HG03064 (cell line): ENCODE measurements around the gene CYP2E1.
"Not testable (repeated sequence)": the region's sequence is repeated elsewhere in the genome, so short reads cannot be mapped to it uniquely, and the experiment has no call there.

Source experiments
- ATAC-seq: cut with Tn5 transposase; IDR thresholded peaks from one replicate; pipeline ENCODE4 v1.9.1; 2021; ENCODE audit warnings: low read depth; ENCODE audit not compliant: unreplicated experiment

Gene CYP2E1

DNA sequence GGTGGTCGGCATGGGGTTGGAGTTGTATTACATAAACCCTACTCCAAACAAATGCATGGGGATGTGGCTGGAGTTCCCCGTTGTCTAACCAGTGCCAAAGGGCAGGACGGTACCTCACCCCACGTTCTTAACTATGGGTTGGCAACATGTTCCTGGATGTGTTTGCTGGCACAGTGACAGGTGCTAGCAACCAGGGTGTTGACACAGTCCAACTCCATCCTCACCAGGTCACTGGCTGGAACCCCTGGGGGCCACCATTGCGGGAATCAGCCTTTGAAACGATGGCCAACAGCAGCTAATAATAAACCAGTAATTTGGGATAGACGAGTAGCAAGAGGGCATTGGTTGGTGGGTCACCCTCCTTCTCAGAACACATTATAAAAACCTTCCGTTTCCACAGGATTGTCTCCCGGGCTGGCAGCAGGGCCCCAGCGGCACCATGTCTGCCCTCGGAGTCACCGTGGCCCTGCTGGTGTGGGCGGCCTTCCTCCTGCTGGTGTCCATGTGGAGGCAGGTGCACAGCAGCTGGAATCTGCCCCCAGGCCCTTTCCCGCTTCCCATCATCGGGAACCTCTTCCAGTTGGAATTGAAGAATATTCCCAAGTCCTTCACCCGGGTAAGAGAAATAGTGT, at the start of gene CYP2E1:
Gene CYP2E1, plus strand, starts transcription at position 407 of the 632 bp plus-strand sequence. Its CDS starts 33 bp downstream, at position 440.
- no peak for ATAC-seq

DNA sequence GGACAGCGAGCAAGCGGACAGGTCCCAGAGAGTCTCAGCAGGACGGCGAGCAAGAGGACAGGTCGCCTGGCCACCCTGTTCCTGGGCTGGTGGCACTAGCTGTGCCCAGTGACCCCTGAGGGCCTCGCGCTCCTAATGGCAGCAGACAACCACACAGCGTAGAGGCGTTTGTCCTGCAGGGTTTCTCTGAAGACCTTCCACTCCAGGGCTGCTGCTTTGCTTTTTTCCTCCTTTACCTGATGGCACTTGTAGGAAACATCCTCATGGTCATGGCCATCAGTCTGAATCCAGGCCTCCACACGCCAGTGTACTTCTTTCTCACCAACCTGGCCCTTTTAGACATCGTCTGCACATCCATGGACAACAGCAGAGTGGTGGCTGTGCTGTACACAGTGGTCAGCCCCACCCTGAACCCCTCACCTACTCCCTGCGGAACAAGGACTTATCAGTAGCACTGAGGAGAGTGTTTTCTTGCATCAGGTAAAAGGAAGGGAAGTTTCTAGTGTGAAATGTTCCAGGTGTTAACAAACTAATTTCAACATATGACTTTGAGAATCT, 46.0 kb upstream of the CYP2E1 start:
- no peak for ATAC-seq

DNA sequence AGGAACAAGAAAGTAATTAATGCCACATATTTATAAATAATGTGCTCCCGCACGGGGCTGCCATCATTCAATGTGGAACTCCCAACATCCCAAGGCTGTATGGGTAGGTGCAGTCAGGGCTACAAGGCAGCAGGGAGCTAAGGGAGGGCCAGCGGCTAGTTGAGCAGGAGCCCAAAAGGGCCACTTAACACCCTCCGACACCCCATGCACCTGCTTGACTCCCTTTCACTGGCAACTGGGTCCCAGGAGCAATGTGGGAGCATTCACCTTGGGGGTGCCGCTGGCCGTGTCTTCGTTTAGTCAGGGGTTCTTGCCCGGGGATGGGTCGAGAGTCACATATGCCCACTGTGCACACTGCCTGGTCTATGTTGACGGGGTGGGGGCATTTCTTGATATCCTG, 45.5 kb upstream of the CYP2E1 start:
- no peak for ATAC-seq

DNA sequence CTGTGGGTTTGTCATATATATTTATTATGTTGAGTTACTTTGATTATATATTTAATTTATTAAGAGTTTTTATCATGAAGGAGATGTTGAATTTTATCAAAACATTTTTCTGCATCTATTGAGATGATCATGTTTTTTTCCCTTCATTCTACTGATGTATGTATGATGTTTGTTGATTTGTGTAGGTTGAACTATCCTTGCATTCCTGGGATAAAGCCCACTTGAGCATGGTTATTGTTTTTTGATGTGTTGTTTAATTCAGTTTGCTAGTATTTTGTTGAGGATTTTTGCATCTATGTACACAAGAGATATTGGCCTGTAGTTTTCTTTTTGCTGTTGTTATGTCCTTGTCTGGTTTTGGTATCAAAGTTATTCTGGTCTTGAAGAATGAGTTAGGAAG, 42.3 kb upstream of the CYP2E1 start:
- no peak for ATAC-seq

DNA sequence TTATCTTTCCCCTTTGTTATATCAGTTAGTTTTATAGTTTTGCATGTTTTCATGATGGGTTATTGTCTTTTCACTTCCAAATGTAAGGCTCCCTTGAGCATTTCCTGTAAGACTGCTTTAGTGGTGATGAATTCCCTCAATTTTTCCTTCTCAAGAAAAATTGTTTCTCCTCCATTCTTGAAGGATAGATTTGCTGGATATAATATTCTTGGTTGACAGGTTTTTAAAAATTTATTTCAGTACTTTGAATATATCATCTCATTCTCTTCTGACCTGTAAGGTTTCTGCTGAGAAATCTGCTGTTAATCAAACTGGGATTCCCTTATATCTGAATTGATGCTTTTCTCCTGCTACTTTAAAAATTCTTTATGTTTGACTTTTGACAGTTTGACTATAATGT, 40.1 kb upstream of the CYP2E1 start:
- no peak for ATAC-seq

DNA sequence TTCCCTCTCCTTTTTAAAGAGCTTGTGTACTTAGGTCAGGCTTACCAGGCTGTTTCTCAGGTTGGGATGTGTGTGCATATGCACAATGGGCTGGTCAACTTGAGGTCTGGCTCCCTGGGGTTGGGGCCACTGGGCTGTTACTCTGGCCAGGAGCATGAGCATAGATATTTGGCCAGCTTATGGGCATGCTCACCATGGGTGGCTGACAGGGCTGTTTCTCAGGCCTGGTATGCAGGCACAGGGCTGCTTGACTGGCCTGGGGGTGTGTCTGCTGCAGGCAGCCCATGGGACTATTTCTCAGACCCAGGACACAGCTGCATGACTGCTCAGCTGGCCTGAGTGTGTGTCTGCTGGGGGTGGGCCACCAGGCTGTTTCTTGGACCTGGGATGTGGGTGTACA, 38.8 kb upstream of the CYP2E1 start:
- ATAC-seq: no peak

DNA sequence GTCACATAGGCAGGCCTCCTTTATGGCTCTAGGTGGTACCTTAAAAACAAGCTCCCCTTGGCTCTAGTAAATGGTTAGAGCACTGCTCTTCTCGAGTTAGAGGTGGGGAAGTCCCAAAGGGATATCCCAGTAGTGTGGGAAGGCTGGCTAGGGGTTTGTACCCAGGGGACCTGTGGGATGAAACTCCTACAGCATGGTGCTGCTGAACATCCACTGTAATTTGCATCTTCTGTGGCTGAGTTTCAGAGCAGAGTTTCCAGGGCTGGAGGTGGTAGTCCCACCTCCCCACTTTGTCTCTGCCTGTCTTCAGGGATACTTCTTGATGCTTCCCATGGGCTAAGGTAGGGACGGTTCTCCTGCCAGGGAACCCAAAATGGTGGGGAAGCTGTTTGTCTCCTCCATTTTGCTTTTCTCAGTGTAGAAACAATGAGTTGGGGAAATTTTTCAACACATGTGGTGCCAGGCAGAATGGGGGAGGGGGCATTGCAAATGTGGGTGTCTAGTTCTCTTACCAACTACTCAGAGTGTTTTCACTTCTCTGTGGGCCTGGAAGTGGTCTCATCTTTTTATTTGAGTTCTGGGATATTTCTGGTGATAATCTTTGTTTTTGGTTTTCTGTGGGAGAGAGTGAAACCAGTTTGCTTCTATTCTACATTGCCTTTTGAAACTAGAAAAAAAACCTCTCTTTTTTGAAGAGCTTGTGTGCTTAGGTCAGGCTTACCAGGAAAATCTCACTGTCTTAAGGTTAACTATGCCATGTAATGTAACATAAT, 37.2 kb upstream of the CYP2E1 start:
- peak; percentile 78 for ATAC-seq

DNA sequence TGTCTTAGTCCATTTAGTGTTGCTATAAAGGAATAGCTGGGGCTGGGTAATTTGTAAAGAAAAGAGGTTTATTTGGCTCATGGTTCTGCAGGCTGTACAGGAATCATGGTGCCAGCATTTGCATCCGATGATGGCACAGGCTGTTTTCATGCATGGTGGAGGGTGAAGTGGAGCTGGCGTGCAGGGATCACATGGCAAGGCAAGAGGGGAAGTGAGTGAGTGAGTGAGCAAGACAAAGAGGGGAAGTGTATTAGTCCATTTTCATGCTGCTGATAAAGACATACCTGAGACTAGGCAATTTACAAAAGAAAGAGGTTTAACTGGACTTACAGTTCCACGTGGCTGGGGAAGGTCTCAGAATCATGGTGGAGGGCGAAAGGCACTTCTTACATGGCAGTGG, 33.6 kb upstream of the CYP2E1 start:
- not testable (repeated sequence) for ATAC-seq

DNA sequence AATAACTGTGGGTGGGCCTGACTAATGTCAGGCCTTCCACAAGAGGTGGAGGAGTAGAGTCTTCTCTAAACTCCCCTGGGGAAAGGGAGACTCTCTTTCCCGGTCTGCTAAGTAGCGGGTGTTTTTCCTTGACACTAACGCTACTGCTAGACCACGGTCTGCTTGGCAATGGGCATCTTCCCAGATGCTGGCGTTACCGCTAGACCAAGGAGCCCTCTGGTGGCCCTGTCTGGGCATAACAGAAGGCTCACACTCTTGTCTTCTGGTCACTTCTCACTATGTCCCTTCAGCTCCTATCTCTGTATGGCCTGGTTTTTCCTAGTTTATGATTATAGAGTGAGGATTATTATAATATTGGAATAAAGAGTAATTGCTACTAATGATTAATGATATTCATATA, 29.8 kb upstream of the CYP2E1 start:
- not testable (repeated sequence) for ATAC-seq

DNA sequence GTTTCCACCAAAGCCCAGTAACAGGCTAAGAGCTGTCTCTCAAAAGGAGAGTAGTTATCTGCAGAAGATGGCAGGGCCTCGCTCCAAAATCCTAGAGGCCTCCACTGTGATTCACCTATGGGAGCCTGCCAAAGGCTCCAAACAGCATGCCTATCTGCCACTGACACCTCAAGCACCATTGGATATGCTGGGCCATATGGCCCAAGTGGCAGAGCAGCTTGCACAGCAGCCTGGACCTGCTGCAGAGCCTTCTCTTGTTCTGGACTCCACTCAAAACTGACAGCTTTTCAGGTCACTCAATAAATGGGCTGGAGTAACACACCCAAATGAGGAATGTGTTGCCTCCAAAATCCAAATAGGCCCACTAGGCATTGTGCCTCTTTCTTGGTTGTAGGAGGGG, 28.0 kb upstream of the CYP2E1 start:
- ATAC-seq: not testable (repeated sequence)

DNA sequence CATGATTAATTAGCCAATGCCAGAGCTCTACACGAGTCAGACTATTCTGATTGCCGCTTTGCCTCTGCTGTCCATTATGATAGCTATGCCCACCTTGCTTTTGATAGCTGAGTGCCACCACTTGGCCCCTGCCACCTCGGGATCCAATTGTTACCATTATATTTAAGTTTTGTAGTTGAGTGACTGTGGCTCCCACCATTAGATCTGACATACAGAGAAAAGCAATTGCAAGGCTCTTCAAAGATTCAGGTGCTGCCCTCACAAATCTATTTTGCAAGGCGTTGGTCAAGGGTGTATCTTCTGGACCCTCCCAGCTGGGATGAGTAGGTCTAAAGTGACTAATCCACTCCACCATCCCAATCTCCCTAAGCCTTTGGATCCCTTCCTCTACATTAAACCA, 26.3 kb upstream of the CYP2E1 start:
- not testable (repeated sequence) for ATAC-seq

DNA sequence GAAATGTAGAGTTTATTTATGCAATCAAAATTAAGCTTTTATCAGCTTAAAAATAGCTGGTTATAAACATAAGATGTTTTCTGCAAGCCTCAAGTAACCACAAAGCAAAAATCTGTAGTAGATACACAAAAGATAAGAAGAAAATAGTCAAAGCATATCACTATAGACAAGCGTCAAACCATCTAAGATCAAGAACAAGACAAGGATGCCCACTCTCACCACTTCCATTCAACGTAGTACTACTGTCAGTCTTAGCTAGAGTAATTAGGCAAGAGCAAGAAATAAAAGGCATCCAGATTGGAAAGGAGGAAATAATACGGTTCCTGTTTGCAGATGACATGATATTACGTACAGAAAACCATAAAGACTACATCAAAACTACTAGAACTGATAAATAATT, 17.5 kb upstream of the CYP2E1 start:
- ATAC-seq: no peak

DNA sequence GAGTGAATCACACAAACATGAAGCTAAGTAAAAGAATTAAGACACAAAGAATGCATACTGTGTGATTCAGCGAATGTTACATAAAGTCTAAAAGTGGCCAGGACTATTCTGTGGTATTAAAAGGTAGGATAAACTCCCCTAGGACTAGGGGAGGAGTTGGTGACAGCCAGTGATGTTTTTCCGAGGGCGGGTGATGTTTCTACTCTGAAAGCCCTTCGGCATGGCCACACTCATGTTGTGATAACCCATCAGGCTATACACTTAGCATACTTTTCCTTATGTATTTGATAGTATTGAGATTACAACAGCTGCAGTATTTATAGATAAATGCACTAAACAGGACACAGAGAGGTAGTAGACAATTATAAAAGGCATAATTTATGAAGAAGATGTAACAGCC, 15.8 kb upstream of the CYP2E1 start:
- ATAC-seq: no peak

DNA sequence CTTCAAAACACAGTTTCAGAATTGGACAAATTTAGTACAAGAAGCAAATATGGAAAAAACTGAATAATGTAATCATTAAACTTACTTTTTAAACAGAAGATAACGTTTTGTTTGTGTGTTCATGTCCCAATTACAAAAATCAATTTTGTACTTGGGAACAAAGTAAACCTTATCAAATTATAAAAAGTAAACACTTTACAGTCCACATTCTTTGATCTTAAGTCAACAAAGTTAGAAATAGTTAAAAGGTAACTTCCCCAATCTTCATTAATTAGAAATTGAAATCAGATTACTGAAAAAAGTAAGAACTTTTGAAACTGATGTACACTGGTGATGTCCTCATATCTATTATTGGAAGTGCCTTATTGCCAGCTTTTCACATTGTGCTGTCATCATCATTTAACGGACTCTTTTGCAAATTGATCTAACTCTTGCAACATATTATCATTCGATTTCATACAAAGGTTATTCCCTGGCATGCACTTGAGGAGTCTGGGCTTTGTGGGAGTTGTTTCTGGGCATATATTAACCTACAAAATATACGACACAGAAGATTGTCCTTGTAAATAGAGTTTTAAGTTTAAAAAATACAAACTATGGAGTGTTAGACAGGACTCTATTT, 15.1 kb upstream of the CYP2E1 start:
- no peak for ATAC-seq

DNA sequence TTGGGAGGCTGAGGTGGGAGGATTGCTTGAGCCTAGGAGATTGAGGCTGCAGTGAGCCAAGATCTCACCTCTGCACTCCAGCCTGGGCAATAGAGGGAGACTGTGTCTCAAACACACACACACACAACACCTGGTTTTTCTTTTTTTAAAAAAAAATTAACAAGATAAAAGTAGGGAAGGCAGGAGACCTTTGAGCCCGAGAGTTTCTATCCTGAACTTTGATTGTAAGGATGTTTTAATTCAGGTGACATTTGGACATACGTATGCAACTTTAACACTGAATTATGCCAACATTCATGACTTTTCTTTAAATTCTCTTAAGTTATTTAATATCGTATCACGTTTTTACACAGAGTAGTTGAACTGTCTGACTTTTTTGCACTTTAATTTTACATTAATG, 11.7 kb upstream of the CYP2E1 start:
- no peak for ATAC-seq

DNA sequence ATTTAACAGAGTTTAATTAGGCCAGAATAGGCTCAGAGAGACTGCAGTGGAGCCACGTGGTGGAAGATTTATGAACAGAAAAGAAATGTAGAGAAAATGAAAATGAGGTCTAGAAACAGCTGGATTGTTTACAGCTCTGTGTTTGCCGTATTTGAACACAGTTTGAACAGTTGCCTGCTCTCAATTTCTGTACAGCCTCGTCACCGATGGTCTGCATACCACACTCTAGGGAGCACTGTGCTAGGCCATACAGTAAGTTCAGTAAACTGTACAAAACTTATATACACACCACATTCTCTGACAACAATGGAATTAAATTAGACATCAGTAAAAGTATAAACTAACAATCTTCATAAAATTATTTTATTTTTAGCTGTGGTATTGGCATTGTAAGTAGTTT, 11.1 kb upstream of the CYP2E1 start:
- ATAC-seq: no peak

DNA sequence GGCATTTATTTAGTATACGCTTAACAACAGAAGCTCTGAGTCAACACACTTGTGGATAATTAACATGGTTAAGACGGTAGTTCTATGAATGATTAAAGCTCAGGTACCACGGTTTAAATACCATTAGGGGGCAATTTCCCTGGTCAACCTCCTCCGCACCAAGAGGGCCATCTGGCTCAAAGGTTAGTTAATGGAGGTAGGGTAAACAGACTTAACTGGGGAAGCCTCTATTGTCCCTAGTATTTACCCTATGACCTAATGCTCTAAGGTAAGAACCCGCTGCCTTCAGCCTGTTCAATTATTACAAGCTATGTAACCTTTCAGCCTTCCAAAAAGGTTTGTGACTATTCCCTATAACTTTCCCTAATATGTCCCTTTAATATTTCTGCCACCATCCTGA, 8.6 kb upstream of the CYP2E1 start:
- ATAC-seq: not testable (repeated sequence)

DNA sequence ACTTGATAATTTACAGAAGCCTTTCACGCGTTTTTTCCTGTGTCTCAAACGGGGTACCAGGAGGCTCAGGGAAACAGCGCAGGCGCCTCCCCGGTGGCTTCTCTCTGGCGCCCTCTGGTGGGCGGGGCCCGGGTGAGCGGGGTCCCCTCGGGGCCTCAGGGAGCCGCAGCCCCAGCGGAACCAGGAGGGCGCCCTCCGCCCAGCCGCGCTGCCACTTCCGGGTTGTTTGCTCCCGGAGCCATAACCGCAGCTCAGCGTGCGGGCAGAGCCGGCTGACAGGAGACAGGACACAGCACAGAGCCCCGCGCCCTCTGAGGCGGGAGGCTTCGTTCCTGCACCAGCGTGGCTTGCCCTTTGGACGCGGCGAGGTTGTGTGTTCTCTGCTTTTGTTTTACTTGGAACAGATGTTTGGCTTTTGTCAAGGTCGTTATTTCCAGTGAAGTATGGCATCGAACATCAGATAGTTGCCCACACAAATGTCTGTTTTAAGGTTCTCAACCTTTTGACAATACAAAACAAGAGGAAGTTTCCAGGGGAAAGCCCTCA, 6.9 kb upstream of the CYP2E1 start:
- peak; percentile 94 for ATAC-seq

DNA sequence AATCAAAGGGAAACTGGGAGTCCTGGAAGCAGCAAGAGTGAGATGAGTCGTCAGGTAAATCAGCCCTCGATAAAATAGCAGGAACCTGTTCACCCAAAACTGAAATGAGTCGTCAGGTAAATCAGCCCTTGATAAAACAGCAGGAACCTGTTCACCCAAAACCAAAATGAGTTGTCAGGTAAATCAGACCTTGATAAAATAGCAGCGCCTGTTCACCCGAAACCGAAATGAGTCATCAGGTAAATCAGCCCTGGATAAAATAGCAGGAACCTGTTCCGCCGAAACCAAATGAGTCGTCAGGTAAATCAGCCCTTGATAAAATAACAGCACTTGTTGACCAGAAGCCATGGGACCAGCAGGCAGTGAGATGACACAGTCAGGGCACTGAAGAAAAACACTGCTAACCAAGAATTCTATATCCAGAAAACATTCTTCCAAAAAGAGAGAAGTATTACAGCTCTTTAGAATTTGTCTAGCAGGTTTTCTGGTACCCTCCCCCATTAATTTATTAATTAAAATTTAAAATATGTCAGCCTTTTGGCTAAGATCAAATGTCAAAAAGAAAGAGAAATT, 3.4 kb upstream of the CYP2E1 start:
- no peak for ATAC-seq

DNA sequence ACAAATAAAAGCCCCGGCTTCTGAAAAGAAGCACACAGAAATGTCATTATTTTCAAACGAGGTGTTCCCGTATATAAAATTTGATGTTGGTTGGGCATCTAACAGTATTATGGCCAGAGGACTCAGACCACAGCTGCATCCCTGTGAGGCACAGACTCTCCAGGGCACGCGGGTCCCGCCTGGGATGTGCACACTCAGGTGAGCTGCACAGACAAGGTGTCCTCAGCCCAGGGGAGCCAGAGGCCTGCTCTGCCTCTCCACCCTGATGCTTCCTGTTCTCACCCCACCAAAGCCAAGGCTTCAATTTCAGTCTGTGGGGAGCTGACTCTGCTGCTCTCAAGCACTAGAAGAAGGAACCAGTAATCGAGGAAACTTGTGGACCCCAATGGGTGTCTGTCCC, 1.7 kb upstream of the CYP2E1 start:
- no peak for ATAC-seq

DNA sequence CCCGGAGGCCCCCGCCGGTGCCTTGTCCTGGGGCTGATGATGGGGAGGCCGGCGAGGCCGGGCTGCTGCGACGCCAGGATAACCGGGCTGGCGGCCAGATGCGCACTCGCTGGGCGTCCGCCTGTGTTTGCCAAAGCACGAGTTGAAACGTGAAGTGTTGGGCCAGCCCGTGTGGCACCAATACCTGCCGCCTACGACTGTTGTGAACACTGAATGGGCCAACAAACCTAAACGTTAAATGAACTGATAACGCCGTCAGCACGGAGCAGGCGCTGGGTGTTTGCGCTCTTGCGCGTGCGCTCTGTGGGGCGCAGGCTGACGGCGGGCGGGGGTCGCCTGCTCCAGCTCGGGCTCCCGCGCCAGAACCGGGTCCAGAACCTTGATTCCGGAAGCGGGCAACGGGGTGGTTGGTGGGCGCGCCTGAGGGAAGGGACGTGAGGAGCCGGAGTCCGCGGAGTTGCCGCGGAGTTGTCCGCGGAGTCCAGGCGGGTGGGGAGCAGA, 658 bp downstream of the CYP2E1 start:
- ATAC-seq: no peak
